Loucy (cell line): ENCODE data around the gene NR2F1.

Experiments used
- H2AFZ ChIP-seq: fragments of 200-600 bp; sonication (generic); 2 replicates; pipeline ENCODE4 v1.6.0; 2016; ENCODE audit warnings: antibody characterized with exemption, mild to moderate bottlenecking, low read length, moderate library complexity
- H3F3A ChIP-seq: fragments of 200-600 bp; 2 replicates; pipeline ENCODE4 v1.6.0; 2016; ENCODE audit warnings: antibody characterized with exemption, low read depth, mild to moderate bottlenecking
- H3K27me3 ChIP-seq: fragments of 200-600 bp; sonication (generic); 2 replicates; pipeline ENCODE4 v1.6.1; 2014; ENCODE audit warnings: low read length, mild to moderate bottlenecking; ENCODE audit not compliant: insufficient read depth, poor library complexity, severe bottlenecking
- H3K36me3 ChIP-seq: fragments of 200-600 bp; sonication (generic); 2 replicates; pipeline ENCODE4 v1.6.1; 2016; ENCODE audit warnings: low read length; ENCODE audit not compliant: insufficient read depth
- H3K4me1 ChIP-seq: fragments of 200-600 bp; sonication (generic); 2 replicates; pipeline ENCODE4 v1.5.1; 2014; ENCODE audit warnings: low read length, mild to moderate bottlenecking; ENCODE audit not compliant: insufficient read depth, poor library complexity, severe bottlenecking
- H3K4me2 ChIP-seq: fragments of 200-600 bp; sonication (generic); 2 replicates; pipeline ENCODE4 v1.6.0; 2014; ENCODE audit warnings: antibody characterized with exemption, low read length, low read depth, mild to moderate bottlenecking; ENCODE audit not compliant: poor library complexity, severe bottlenecking
- H3K4me3 ChIP-seq: fragments of 200-600 bp; sonication (generic); 2 replicates; pipeline ENCODE4 v1.5.1; 2014; ENCODE audit warnings: low read length, mild to moderate bottlenecking, mixed read lengths; ENCODE audit not compliant: poor library complexity, severe bottlenecking
- H3K79me2 ChIP-seq: fragments of 200-600 bp; sonication (generic); 2 replicates; pipeline ENCODE4 v1.6.1; 2014; ENCODE audit warnings: low read length; ENCODE audit not compliant: insufficient read depth
- H3K9ac ChIP-seq: fragments of 200-600 bp; sonication (generic); 2 replicates; pipeline ENCODE4 v1.6.0; 2014; ENCODE audit warnings: mild to moderate bottlenecking, low read depth, low read length, moderate library complexity; ENCODE audit not compliant: poor library complexity, severe bottlenecking
- H3K9me2 ChIP-seq: fragments of 200-600 bp; sonication (generic); replicated peaks from 2 replicates; pipeline ENCODE4 v1.6.1; 2016; ENCODE audit warnings: low read depth, low read length, mixed read lengths
- H3K9me3 ChIP-seq: fragments of 200-600 bp; sonication (generic); 2 replicates; pipeline ENCODE4 v1.6.1; 2014; ENCODE audit warnings: mild to moderate bottlenecking, antibody characterized with exemption, low read length, low read depth; ENCODE audit not compliant: insufficient read depth
- H4K20me1 ChIP-seq: fragments of 200-600 bp; sonication (generic); 2 replicates; pipeline ENCODE4 v1.6.0; 2014; ENCODE audit warnings: antibody characterized with exemption, low read length, mild to moderate bottlenecking; ENCODE audit not compliant: insufficient read depth, poor library complexity, severe bottlenecking
- CTCF ChIP-seq: fragments of 200-600 bp; sonication (generic); conservative IDR thresholded peaks from 2 replicates; pipeline ENCODE4 v1.5.1; 2014; ENCODE audit warnings: mild to moderate bottlenecking, antibody characterized with exemption, low read length
- EZH2phosphoT487 ChIP-seq: fragments of 200-600 bp; IDR thresholded peaks from 2 replicates; pipeline ENCODE4 v1.6.1; 2018; ENCODE audit warnings: antibody characterized with exemption, mild to moderate bottlenecking, moderate library complexity, borderline replicate concordance

NR2F1 gene

GRCh38 chr5:93572101-93572607 is 10.9 kb upstream of the NR2F1 start:
- H3K79me2 ChIP-seq, result no peaks in the 10 kb centered on the region
- no peaks in the 10 kb centered on the region for H3K27me3 ChIP-seq
- H3K4me2 ChIP-seq, result no peak overlapping the region
- H2AFZ ChIP-seq, result no peak overlapping the region
- no peak for TF ChIP-seq CTCF
- no peak for TF ChIP-seq EZH2phosphoT487
- no peak overlapping the region for H3K9ac ChIP-seq
- H3K4me3 ChIP-seq, result no peak overlapping the region
- no peaks in the 10 kb centered on the region for H3K4me1 ChIP-seq
- no peaks in the 10 kb centered on the region for H4K20me1 ChIP-seq
- H3F3A ChIP-seq, result no peaks in the 10 kb centered on the region
- no peaks in the 10 kb centered on the region for H3K36me3 ChIP-seq
- no peaks in the 10 kb centered on the region for H3K9me3 ChIP-seq
- no peaks in the 10 kb centered on the region for H3K9me2 ChIP-seq

GRCh38 chr5:93572608-93573353 is 10.2 kb upstream of the NR2F1 start:
- H3K4me2 ChIP-seq, result no peak overlapping the region

More at GRCh38 chr5:93572608-93573353, 10.2 kb upstream of the NR2F1 start:
- Histone ChIP-seq H4K20me1 (no peaks in the 10 kb centered on the region), H3K4me3 (no peak overlapping the region), H3K9ac (no peak overlapping the region), H3K4me1 (no peaks in the 10 kb centered on the region), H3F3A (no peaks in the 10 kb centered on the region), H3K36me3 (no peaks in the 10 kb centered on the region), H3K79me2 (no peaks in the 10 kb centered on the region), H2AFZ (no peak overlapping the region), H3K9me3 (no peaks in the 10 kb centered on the region), H3K9me2 (no peaks in the 10 kb centered on the region), H3K27me3 (no peaks in the 10 kb centered on the region)
- TF ChIP-seq EZH2phosphoT487, result no peak
- TF ChIP-seq CTCF, result no peak
